Thymus (tissue), 11 donors: ENCODE data around the gene NR2C2AP. TPM values are rescaled to one million over a fixed set of nuclear protein-coding genes. Genes with fewer than 3 reads are reported as not detected.
A peak's percentile ranks its signal among the peaks of the same experiment; 100 is the strongest.

ENCODE experiments used
- DNase-seq, 9 donors: peaks; one replicate each; pipeline ENCODE4 v3.0.0-alpha.2; 2013; ENCODE audit warnings: low spot score in 9 of 9, low read depth in 6 of 9, missing footprints in 1 of 9
- H3K27ac ChIP-seq, 2 donors: one replicate each; pipeline ENCODE4 v1.5.1; 2013; ENCODE audit warnings: control low read depth in 1 of 2, low read depth in 1 of 2, low read length in 1 of 2, mild to moderate bottlenecking in 1 of 2, moderate library complexity in 1 of 2
- H3K27me3 ChIP-seq, 2 donors: one replicate each; pipeline ENCODE4 v1.5.1; 2013; ENCODE audit warnings: low read length in 1 of 2; ENCODE audit not compliant: control insufficient read depth in 2 of 2, insufficient read depth in 1 of 2
- H3K36me3 ChIP-seq, 2 donors: one replicate each; pipeline ENCODE4 v1.5.1; 2013; ENCODE audit warnings: low read length in 1 of 2, mild to moderate bottlenecking in 1 of 2, moderate library complexity in 1 of 2; ENCODE audit not compliant: control insufficient read depth in 2 of 2, insufficient read depth in 2 of 2
- H3K4me1 ChIP-seq, 2 donors: one replicate each; pipeline ENCODE4 v1.5.1; 2013; ENCODE audit warnings: low read length in 2 of 2; ENCODE audit not compliant: control insufficient read depth in 2 of 2, insufficient read depth in 2 of 2
- H3K4me3 ChIP-seq, 2 donors: one replicate each; pipeline ENCODE4 v1.5.1; 2013; ENCODE audit warnings: low read length in 2 of 2, control low read depth in 1 of 2, mild to moderate bottlenecking in 1 of 2
- H3K9me3 ChIP-seq, 2 donors: one replicate each; pipeline ENCODE4 v1.5.1; 2013; ENCODE audit warnings: low read length in 1 of 2, mild to moderate bottlenecking in 1 of 2; ENCODE audit not compliant: control insufficient read depth in 2 of 2, insufficient read depth in 1 of 2
- WGBS: extraction: QIAGEN DNeasy Blood & Tissue Kit; methylation state at CpG from one replicate; pipeline ENCODE4 v1.1.7; 2013; 5-methylcytosine and 5-hydroxymethylcytosine counted together
- polyA plus RNA-seq: library from polyadenylated mRNA; stranded (reverse); fragments of 200-250 nt; gene quantifications from one replicate; pipeline ENCODE4 v1.2.3, GENCODE V29; 2013
- total RNA-seq: library from RNA; stranded (reverse); fragments of 120-200 nt; gene quantifications from one replicate; pipeline ENCODE4 v1.2.4, GENCODE V29; 2013
- donor health status: healthy.

Gene NR2C2AP
- total and polyA plus RNA-seq, 2 donors: 17.7 to 20.1 TPM

DNA sequence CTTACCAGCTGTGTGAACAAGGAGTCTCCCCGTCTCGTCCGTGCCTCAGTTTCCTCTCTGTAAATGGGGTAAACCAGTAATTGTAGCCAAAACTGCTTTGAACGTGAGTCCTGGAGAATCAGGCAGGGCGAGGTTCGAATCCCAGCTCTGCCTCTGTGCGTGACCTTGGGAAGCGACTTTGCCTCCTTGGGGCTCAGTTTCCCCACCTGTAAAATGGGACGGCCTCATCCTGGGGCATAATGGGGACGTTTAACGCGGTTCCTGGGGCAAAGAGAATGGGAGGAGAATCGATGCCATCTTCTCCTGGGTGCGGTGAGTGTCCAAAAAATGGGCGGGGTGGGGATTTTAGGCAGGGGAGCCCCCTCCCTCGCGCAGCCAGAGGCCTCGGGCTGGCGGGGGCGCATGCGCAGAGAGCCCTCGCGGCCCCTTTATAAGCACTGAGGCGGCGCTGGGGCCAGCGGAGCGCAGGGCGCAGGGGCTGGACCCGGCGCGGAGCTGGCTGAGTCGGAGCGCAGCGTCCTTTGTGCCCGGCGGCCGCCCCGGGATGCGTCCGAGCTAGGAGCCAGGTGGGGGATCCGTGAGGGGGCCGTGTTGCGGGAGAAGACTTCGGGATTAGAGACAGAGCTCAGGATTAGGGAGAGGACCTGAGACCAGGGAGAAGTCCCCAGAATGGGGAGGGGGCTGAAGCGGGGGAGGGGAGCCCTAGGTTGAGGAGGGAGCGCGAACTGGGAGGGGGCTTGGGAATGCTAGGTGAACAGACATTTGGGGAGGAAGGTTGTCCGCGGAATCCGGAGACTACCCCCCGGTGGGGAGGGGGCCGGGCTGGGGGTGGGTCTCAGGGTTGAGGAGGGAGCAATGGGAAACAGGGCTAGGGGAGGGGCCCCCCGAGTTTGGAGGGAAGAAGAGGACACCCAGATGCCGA is 8.5 kb upstream of the NR2C2AP start, which contains the start of gene NCAN:
Gene NCAN, plus strand, starts transcription at position 460 of the 922 bp plus-strand sequence. CDS start 4,996 bp downstream, outside the sequence.
- DNase-seq: no peak
- Histone ChIP-seq H3K4me1 (no peaks in the 10 kb centered on the region), H3K36me3 (no peaks in the 10 kb centered on the region), H3K4me3 (no peak within 1 kb of the TSS), H3K27ac (no peak within 1 kb of the TSS), H3K27me3 (peaks cover 15 to 65% of the 10 kb centered on the region in 2 donors), H3K9me3 (no peaks in the 10 kb centered on the region)
- 13% methylated on average over 54 of the region's 54 CpGs for WGBS

DNA sequence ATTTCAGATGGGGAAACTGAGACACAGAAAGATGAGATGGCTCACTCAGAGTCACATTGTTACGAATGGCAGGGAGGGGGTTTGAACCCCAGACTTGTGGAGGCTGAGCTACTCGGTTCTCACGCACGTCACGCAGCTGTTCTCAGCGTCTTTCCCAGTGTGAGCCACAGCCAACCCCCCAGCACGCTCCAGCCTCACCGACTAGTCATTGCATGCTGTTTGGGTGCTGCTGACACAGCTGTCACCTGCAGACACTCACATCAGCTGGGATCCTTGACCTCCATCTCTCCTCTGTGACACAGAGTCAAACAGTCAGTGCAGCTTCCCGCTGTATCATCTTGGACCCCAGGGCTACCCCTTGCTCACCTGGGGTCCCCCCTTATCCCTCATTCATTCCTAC is 6.2 kb upstream of the NR2C2AP start:
- Histone ChIP-seq H3K36me3 (no peaks in the 10 kb centered on the region), H3K4me3 (no peak overlapping the region), H3K9me3 (no peaks in the 10 kb centered on the region), H3K27ac (no peak overlapping the region), H3K27me3 (peaks cover 15 to 67% of the 10 kb centered on the region in 2 donors), H3K4me1 (no peaks in the 10 kb centered on the region)
- DNase-seq: no peak
- 68% methylated on average over 9 of the region's 9 CpGs for WGBS

DNA sequence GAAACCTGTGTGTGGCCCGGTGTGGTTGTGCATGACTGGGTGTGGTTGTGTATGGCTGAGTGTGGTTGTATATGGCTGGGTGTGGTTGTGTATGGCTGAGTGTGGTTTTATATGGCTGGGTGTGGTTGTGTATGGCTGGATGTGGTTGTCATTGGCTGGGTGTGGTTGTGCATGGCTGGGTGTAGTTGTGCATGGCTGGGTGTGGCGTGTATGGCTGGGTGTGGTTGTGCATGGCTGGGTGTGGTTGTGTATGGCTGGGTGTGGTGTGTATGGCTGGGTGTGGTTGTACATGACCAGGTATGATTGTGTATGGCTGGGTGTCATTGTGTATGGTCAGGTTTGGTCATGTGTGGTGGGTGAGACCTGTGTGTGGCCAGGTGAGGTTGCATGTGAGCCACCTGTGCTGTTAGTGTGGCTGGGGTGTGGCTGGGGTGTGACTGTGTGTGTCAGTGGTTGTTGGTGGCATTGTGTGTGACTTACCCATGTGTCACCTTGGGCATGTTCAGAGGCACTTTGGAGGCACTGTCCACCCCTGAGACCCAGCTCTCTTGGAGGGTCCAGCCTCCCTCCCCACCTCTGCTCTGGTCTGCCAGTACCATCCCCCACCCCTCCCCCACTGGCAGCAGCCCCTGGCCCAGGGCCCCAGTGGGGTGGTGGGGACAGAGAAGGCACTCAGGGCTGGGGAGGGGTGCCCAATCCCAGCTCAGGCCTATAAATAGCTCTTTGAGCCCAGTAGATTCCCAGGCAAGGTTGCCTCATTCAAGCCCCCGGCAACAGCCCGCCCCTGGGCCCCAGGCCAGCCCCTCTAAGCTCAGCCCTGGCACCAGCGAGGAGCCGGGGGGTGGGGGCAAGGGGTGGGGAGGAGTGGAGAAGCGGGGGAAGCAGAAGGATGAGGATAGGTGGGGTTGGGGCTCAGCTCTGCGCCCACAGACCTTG is 4.7 kb upstream of the NR2C2AP start:
- Histone ChIP-seq H3K36me3 (no peaks in the 10 kb centered on the region), H3K9me3 (no peaks in the 10 kb centered on the region), H3K4me1 (peaks cover 3 to 5% of the 10 kb centered on the region in 2 donors), H3K27ac (no peak overlapping the region), H3K4me3 (no peak overlapping the region), H3K27me3 (peaks cover 15 to 52% of the 10 kb centered on the region in 2 donors)
- 62% methylated on average over 8 of the region's 8 CpGs for WGBS
- DNase-seq: no peak

DNA sequence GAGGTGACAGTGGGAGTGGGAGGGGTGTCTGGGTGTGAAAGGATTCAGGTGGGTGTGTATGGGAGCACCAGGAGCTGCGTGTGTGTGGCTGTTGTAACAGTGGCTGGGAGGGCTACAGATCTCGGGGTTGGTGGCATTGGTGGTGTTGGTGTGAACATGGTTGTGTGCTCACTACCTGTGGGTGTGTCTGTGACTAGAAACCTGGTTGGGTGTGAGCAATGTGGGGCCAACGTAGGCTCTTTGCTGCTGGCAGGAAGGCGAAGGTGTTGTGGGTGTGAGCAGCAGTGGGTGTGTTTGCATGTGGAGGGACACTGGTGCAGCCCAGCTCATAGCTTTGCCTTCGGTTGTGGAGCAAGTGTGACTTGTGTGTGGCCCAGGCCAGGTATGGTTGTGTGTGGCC is 3.7 kb upstream of the NR2C2AP start:
- H3K9me3 ChIP-seq: no peaks in the 10 kb centered on the region
- H3K4me3 ChIP-seq: no peak overlapping the region
- H3K36me3 ChIP-seq: peaks cover 0 to under 1% of the 10 kb centered on the region in 2 donors
- WGBS: 76% methylated on average over 5 of the region's 5 CpGs
- H3K27ac ChIP-seq: no peak overlapping the region
- peaks cover 8 to 42% of the 10 kb centered on the region in 2 donors for H3K27me3 ChIP-seq
- H3K4me1 ChIP-seq: peaks cover 9 to 14% of the 10 kb centered on the region in 2 donors
- no peak for DNase-seq

DNA sequence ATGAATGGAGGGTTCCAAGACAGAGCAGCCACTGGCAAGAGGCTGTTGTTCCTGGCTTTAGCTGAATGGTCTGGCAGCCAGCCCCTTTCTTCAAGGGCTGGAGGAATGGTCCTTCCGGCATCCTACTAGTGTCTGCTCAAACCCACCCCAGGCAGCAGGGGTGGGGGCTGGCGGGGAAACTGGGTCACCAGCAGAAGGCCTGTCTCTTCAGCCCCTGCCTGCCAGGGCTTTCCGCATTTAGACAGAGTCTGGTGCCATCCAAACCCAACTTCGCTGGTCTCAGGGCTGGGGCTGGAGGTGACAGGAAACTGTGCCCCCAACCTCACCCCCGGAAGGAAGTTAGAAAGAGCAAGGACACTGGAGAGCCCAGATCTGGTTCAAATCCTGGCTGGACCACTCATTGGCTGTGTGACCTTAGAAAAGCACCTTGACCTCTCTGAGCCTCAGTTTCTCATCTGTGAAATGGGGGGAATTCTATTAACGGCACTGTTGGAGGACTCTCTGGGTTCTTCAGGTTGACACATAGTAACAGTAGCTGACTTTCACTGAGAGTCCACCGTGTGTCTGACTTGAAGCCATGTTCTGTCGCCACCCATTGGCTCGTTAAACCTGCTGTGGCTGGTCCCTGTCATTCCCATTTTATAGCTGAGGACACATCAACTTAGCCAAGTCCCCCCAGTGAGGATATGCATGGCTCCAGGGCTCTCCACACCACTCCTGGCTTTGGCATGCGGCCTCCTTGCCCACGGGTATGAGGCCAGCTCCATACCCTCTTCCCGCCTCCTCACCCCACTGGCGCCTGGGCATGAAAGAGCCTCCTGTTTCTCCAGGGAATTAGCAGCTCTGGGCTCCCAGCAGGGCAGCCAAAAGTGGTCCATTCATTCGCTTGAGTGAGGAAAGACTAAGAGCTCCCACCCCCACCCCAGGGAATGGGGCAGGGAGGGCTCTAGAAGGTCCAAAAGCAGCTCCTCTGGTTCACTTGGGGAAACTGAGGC is 2.5 kb upstream of the NR2C2AP start:
- Histone ChIP-seq H3K36me3 (peaks cover 4 to 8% of the 10 kb centered on the region in 2 donors), H3K4me3 (no peak overlapping the region), H3K9me3 (no peaks in the 10 kb centered on the region), H3K27ac (no peak overlapping the region), H3K27me3 (peaks cover 0 to 30% of the 10 kb centered on the region in 2 donors), H3K4me1 (peaks cover 9 to 14% of the 10 kb centered on the region in 2 donors)
- DNase-seq: no peak
- 68% methylated on average over 14 of the region's 14 CpGs for WGBS

DNA sequence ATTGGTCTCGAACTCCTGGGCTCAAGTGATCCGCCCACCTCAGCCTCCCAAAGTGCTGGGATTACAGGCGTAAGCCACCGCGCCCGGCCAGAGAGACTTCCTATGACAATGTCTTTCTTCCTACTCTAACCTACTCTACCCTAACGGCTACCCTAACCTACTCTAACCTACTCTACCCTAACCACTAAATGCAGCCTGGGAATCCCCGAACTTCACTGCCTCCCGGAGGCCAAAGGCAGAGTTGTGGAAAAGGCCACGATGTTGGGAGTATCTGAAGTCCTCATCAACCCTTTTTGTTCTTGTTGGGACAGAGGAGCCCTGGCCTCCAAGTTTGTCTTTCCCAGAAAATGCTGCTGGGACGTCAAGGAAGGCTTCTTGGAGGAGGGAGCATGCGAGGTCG is 967 bp upstream of the NR2C2AP start:
- Histone ChIP-seq H3K9me3 (no peaks in the 10 kb centered on the region), H3K4me1 (peaks cover 9 to 14% of the 10 kb centered on the region in 2 donors), H3K27ac (no peak overlapping the region), H3K36me3 (peaks cover 10 to 11% of the 10 kb centered on the region in 2 donors), H3K4me3 (no peak overlapping the region), H3K27me3 (peaks cover 0 to 22% of the 10 kb centered on the region in 2 donors)
- WGBS: 77% methylated on average over 13 of the region's 13 CpGs
- no peak for DNase-seq

DNA sequence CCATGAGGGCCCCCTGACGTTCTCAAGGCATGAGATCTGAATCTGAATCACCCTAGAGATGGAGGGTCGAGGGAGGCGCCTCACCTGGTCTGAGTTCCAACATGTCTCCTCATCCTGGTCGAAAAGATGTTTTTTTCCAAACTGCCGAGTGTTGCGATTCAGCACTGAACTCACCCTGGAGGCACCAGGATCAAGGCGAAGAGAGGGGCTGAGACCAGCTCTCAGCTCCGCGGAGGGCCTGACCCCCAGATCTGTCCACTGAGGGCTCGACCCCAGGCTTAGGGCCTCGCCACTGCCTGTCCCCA is 555 bp downstream of the NR2C2AP start:
- DNase-seq: no peak
- Histone ChIP-seq H3K4me1 (peaks cover 9 to 14% of the 10 kb centered on the region in 2 donors), H3K9me3 (no peaks in the 10 kb centered on the region), H3K4me3 (peak overlapping the region; percentile 64 to 72), H3K27ac (peak overlapping the region; percentile 58 to 84), H3K27me3 (peaks cover 0 to 20% of the 10 kb centered on the region in 2 donors), H3K36me3 (peaks cover 20 to 26% of the 10 kb centered on the region in 2 donors)
- WGBS: 31% methylated on average over 11 of the region's 11 CpGs
